Measurements from ENCODE around the gene RAX2. TPM values are rescaled to one million over a fixed set of nuclear protein-coding genes. Genes with fewer than 3 reads are reported as not detected.
A peak's percentile ranks its signal among the peaks of the same experiment; 100 is the strongest.

RAX2 gene
- total and polyA plus RNA-seq, 2 of the 13 experiments (the other 11 are each of a cell fraction or from before 2014, with no cell fraction given): not detected

- no peak for TF ChIP-seq DZIP1 (CRISPR knock-in tag; IDR thresholded peaks at IDR 0.05)
- no peak for TF ChIP-seq MZF1 (CRISPR knock-in tag; IDR thresholded peaks at IDR 0.05; ENCODE audit: borderline replicate concordance)
- TF ChIP-seq SMAD9 (CRISPR knock-in tag; IDR thresholded peaks at IDR 0.05): no peak
- no peak for TF ChIP-seq ZNF567 (CRISPR knock-in tag; IDR thresholded peaks at IDR 0.05; ENCODE audit: borderline replicate concordance)
- peak; percentile 100 for TF ChIP-seq XRCC5 (optimal IDR thresholded peaks at IDR 0.05; ENCODE audit: low read length)
- TF ChIP-seq, protein P1, sequence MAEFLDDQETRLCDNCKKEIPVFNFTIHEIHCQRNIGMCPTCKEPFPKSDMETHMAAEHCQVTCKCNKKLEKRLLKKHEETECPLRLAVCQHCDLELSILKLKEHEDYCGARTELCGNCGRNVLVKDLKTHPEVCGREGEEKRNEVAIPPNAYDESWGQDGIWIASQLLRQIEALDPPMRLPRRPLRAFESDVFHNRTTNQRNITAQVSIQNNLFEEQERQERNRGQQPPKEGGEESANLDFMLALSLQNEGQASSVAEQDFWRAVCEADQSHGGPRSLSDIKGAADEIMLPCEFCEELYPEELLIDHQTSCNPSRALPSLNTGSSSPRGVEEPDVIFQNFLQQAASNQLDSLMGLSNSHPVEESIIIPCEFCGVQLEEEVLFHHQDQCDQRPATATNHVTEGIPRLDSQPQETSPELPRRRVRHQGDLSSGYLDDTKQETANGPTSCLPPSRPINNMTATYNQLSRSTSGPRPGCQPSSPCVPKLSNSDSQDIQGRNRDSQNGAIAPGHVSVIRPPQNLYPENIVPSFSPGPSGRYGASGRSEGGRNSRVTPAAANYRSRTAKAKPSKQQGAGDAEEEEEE (CRISPR knock-in tag; IDR thresholded peaks at IDR 0.05; ENCODE audit: borderline replicate concordance): no peak
- no peak for TF ChIP-seq ZNF260 (CRISPR knock-in tag; IDR thresholded peaks at IDR 0.05; ENCODE audit: borderline replicate concordance, low read depth)
- peak; percentile 80 for TF ChIP-seq ZNF768 (CRISPR knock-in tag; IDR thresholded peaks at IDR 0.05)
- no peak for TF ChIP-seq FOSL1 (CRISPR knock-in tag; IDR thresholded peaks at IDR 0.05; ENCODE audit: borderline replicate concordance)
- no peak for TF ChIP-seq KDM5A (IDR thresholded peaks at IDR 0.05; ENCODE audit: borderline replicate concordance, low read length)
- peak; percentile 74; the same call in 1 of the 2 replicates for TF ChIP-seq HOXA3 (CRISPR knock-in tag; IDR thresholded peaks at IDR 0.05)
- peak; percentile 69 for TF ChIP-seq HNF4G (IDR thresholded peaks at IDR 0.05; ENCODE audit: borderline replicate concordance, low read depth, low read length)
- no peak for TF ChIP-seq HNF4G (CRISPR knock-in tag; IDR thresholded peaks at IDR 0.05; ENCODE audit: borderline replicate concordance, low read depth)
- TF ChIP-seq, protein P2, sequence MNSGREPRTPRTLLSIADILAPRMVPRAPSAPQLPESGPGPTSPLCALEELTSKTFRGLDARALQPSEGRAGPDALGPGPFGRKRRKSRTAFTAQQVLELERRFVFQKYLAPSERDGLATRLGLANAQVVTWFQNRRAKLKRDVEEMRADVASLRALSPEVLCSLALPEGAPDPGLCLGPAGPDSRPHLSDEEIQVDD (CRISPR knock-in tag; IDR thresholded peaks at IDR 0.05; ENCODE audit: borderline replicate concordance): no peak
- peak; percentile 37; the same call in 1 of the 2 replicates for TF ChIP-seq MED1 (CRISPR knock-in tag; IDR thresholded peaks at IDR 0.05)
- peak; percentile 96; the same call in 1 of the 2 replicates for TF ChIP-seq RCOR2 (CRISPR knock-in tag; IDR thresholded peaks at IDR 0.05)
- TF ChIP-seq ERF (CRISPR knock-in tag; IDR thresholded peaks at IDR 0.05): 0 out of 2 replicates have a peak, but pooled peaks have one; percentile 16
- TF ChIP-seq MAZ (IDR thresholded peaks at IDR 0.05; ENCODE audit: borderline replicate concordance, low read depth, low read length): peak; percentile 96
- TF ChIP-seq MAZ (CRISPR knock-in tag; IDR thresholded peaks at IDR 0.05; ENCODE audit: low read depth): peak; percentile 91
- no peak for TF ChIP-seq ZFP36L2 (CRISPR knock-in tag; IDR thresholded peaks at IDR 0.05)
- 0 out of 2 replicates have a peak, but pooled peaks have one; percentile 84 for TF ChIP-seq PCBP1 (IDR thresholded peaks at IDR 0.05; ENCODE audit: borderline replicate concordance, low read depth, low read length)
- TF ChIP-seq CREB3 (CRISPR knock-in tag; IDR thresholded peaks at IDR 0.05): no peak
Measured at GRCh38 chr19:3721131-3721886, 50.7 kb downstream of the RAX2 start (continued).
